DND-41 (cell line): ENCODE results near the gene SLC24A4.

Experiments used
- EZH2 ChIP-seq: IDR thresholded peaks from 3 replicates; pipeline ENCODE4 v1.6.1; 2012; ENCODE audit warnings: borderline replicate concordance, low read depth, mild to moderate bottlenecking, moderate library complexity, low read length, inconsistent platforms; ENCODE audit not compliant: severe bottlenecking
- TF ChIP-seq, protein P1 (sequence below): IDR thresholded peaks from 2 replicates; pipeline ENCODE4 v1.5.1; 2012; ENCODE audit warnings: borderline replicate concordance, low read length, moderate library complexity, mild to moderate bottlenecking; ENCODE audit not compliant: poor library complexity, severe bottlenecking; ENCODE audit errors: extremely low read depth

GRCh38 chr14:92285311-92285710 lies 37.7 kb upstream of the SLC24A4 start:
- TF ChIP-seq, protein P1, sequence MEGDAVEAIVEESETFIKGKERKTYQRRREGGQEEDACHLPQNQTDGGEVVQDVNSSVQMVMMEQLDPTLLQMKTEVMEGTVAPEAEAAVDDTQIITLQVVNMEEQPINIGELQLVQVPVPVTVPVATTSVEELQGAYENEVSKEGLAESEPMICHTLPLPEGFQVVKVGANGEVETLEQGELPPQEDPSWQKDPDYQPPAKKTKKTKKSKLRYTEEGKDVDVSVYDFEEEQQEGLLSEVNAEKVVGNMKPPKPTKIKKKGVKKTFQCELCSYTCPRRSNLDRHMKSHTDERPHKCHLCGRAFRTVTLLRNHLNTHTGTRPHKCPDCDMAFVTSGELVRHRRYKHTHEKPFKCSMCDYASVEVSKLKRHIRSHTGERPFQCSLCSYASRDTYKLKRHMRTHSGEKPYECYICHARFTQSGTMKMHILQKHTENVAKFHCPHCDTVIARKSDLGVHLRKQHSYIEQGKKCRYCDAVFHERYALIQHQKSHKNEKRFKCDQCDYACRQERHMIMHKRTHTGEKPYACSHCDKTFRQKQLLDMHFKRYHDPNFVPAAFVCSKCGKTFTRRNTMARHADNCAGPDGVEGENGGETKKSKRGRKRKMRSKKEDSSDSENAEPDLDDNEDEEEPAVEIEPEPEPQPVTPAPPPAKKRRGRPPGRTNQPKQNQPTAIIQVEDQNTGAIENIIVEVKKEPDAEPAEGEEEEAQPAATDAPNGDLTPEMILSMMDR: no peak
- no peak for TF ChIP-seq EZH2
